Measurements from ENCODE around the gene IFT122. TPM values are rescaled to one million over a fixed set of nuclear protein-coding genes. Genes with fewer than 3 reads are reported as not detected.

IFT122 gene
- polyA plus RNA-seq, 3 donors, result 39.1 to 61.1 (median 46.7) TPM

DNA sequence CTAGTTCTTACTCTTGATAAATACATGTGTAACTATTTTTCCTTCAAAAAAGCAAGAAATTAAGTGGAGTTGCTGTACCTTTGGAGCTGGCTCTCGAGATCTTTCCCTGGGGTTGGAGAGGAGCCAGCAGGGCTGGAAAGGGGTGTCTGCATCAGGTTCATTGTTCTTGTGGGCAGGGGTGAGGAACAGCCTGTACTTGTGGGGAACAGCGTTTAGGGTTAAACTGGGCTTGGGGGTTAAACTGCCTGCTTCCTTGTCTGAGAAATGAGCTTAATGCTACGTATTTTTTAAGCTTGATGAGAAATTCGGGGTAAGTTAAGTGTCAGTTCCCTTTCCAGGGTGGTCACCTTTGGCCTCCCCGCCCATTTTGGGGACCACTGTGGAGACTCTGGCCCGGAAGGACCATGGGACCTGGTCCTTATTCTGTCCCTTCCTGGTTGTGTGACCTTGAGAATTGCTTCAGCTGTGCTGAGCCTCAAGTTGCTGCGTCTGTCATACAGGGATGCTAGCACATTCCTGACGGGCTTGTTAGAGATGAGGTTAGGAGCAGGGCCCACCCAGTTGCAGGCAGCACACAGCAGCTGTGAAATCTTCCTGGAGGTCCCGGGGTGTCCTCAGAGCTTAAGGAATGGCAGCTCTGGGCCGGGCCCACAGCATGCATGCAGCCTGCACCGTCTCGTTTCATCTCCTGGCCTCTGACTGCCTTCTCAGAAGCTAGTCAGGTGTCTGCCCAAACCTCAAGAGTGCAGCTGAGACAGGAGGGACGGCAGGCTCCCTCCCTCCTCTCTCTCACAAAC is 114.5 kb downstream of the IFT122 start:
- no peak for DNase-seq (ENCODE audit: low read depth in 3 of 3, low spot score in 2 of 3)

DNA sequence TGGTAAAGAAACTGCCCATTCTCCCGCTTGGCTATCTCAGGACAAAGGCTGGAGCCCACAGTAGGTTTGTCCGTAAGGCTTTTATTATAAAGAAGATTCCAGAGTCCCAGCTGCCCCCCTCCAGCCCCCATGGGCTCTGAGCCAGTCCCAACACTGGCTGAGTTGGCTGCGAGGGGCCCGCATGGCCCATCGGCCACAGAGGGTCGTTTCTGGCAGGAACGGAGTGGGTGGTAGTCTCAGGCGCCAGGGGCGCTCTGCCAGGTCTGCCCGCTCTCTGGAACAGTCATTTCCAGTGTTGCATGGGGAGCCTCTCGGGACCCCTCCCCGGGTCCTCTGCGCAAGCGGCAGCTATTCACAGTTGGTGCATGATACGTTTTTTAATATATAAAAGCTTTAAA is 115.1 kb downstream of the IFT122 start:
- no peak for DNase-seq (ENCODE audit: low read depth in 3 of 3, low spot score in 2 of 3)

DNA sequence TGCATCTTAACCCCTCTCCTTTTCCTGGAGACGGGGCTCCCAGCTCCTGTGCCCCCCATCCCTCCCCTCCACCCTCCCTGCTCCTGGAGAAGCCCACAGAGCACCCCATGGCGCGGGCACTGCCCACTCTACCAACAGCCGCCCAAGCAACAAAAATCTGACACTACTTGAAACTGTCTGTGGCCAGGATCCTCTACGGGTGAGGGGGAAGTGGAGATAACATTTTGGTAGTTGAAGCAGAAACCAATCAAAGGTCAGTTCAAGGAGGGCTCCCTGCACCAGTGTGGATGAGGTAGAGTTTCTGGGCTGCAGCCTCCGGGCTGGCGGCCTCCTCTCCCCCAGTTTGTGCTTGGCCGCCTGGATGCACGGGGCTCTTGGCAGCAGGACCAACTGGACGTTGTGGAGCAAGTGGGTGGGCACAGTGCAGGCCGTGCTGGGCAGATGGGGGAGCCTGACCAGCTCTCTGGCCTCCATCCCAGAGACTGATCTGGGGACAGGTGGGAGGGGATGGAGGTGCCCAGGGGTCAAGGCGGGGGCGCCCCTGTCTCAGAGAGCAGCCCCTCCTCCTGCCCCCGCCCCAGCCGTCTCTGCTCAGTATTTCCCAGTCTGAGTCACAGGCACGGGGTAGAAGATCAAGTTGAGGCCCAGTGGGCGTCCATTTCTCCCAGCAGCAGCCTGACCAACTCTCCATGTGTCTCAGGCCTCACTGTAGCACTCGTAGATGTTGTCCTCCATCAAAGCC is 115.8 kb downstream of the IFT122 start:
- no peak for DNase-seq (ENCODE audit: low read depth in 3 of 3, low spot score in 2 of 3)

DNA sequence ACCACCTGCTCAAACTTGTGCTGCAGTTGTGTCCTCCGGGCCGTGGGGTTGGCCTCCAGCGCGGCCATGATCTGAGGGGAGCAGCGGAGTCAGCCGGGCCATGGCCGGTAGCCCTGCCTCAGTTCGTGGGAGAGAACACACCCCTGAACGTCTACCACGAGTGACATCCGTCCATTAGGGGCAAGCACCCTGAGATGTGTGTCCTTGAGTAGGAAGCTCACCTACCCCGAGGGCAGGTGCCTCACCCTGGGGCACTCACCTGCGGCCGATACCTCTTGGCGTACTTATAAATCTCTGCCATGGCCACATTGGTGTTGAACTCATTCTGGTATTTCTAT is 116.3 kb downstream of the IFT122 start:
- DNase-seq (ENCODE audit: low read depth in 3 of 3, low spot score in 2 of 3), result no peak

DNA sequence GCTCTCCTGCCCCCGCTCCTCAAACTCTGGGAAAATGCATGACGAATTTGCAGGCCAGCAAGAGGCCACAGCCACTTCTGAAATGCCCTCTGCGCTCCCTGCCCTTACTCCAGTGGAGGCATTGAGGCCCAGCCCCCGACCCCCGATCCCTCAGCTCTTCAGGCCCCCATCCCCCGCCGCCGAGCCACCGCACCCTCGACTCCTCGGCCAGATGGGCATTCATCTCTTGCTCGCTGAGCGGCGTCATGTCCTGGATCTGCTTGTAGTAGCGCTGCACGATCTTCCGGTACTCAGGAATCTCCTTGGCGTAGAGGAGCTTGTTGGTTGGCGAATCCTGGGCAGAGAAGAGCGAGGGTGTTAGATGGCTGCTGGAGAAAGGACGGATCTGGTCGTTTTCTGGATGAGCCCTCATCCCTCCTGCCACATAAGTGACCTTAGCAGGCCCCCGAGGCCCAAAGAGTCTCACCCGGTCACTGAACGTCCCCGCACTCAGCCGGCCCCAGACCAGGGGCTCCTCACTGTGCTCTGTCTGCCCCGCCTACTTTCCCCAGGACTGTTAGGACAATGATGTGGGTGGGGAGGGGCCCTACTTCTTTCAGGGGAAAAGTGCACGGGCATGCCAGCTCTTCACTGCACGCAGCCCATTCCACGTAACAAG is 117.0 kb downstream of the IFT122 start:
- no peak for DNase-seq (ENCODE audit: low read depth in 3 of 3, low spot score in 2 of 3)

DNA sequence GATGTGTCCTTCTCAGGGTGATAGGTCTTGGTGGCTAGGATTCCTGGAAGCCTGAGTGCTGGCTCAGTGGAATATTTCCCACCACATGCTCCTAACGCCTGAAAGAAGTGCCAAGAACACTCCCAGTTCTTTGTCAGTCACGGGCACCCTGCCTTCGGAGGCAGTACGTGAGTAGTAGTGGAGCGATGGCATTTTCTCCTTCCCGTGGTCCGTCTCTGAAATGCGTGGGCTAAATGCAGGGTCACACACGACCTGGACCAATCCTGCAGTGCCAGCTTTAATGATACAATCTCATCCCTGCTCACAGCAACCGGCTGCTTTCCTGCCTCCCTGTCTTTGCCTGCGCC is 117.5 kb downstream of the IFT122 start:
- DNase-seq (ENCODE audit: low read depth in 3 of 3, low spot score in 2 of 3), result no peak

DNA sequence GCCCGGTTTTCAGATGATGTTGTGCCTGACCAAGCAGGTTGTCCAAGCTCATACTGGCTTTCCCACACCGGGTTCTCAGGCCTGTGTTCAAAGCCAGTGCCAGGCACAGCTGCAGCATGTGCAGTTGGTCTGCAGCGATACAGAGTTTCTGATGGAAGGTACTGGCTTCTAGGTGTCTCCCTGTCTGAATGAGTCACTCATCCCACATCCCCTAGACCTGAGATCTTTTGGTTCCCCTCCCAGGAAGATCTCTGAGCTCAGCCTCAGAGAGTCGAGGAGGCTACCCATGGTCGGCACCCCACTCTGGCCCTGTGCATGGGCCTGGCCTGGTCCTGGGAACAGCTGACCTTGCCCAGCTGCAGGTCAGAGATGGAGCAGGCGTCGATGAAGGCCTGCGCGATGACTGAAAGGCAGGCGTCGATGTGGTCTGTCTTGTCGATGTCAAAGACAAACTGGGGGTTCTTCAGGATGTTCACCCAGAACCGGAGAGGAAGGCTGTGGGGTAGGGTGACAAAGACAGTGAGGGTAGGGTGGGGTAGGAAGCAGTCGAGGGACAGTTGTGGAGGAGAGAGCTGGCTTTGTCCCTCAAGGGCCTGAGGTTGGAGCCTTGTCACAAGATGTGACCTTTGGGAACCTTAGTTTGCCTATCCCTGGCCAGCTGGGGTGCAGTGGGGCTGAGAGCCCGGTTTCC is 118.2 kb downstream of the IFT122 start:
- DNase-seq (ENCODE audit: low read depth in 3 of 3, low spot score in 2 of 3), result no peak

DNA sequence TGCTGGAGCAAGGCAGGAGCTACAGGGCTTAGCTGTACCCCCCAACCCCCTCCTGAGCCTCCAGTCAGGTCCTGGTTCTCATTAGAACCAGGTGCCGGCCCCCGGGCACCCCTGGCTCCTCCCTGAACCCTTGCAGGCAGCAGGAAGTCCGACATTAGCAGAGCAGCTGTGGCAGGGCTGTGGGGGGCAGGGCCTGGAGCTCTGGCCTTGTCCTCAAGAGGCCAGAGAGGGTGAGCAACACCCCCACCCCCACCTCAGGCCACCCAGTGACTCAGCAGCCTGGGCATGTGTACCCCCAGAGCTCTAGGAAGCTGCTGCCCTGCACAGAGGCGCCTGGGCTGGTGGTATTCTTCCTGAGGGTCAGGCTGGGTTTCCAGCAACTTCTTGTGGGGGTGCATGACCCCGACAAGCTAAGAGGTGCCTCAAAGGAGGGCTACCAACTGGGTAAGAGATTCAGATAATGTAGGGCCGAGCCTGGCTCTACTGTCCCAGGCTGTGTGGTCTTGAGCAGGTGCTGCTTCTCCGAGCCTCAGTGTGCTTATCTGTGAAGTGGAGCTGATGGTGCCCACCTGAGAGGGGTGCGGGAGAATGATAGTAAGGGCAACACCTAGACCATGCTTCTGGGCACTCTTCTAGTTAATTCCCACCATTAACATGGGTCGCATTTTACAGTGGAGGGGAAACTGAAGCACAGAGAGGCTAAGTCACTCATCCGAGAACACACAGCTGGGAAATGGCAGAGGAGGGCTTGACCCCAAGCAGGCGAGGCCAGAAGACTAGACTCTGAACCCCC is 118.9 kb downstream of the IFT122 start:
- DNase-seq (ENCODE audit: low read depth in 3 of 3, low spot score in 2 of 3), result no peak

DNA sequence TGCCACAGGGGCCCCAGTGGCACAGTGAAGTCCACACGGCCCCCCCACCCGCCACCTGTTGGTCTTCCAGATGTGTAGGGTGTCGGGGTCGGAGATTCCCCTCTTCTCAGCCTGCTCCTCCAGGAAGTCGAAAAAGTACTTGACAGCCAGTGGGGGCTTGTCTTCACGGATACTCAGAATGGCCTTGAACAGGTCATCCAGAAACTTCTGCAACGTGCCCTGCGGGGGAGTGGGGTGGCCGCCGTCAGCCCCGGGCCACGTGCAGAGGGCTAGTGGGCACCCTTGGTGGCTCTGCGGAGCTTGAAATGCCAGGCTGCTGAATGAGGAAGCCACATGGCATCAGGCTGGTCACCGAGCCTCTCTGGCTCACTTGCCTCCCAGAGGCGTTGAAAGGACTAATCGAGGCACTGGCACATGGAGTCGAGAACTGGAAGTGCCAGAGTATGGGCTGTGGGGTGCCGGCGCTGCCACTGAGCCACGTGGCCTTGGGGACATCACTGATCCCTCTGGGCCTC is 119.6 kb downstream of the IFT122 start:
- no peak for DNase-seq (ENCODE audit: low read depth in 3 of 3, low spot score in 2 of 3)

DNA sequence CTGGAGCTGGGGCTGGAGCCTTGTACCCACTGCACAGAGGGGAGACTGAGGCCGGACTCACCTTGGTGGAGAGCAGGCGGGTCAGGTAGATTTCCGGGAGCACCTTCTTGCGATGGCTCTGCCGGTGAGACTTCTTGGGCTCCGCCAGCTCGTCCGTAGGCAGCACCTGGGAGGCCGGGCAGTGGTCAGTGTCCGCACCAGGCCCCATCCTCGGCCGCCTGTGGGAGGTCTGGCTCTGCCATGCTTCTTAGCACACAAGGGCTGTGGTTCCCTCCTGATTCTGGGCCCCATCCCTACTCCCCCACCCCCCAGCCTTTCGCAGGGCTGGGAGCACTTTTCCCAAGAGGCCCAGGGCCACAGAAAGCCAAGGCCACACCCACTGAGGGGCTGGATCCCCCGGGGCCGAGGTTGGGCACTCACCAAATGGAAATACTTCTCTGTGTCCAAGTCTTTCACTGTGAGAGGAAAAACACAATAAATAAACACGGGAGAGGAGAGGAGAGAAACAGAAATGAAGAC is 120.3 kb downstream of the IFT122 start:
- no peak for DNase-seq (ENCODE audit: low read depth in 3 of 3, low spot score in 2 of 3)

DNA sequence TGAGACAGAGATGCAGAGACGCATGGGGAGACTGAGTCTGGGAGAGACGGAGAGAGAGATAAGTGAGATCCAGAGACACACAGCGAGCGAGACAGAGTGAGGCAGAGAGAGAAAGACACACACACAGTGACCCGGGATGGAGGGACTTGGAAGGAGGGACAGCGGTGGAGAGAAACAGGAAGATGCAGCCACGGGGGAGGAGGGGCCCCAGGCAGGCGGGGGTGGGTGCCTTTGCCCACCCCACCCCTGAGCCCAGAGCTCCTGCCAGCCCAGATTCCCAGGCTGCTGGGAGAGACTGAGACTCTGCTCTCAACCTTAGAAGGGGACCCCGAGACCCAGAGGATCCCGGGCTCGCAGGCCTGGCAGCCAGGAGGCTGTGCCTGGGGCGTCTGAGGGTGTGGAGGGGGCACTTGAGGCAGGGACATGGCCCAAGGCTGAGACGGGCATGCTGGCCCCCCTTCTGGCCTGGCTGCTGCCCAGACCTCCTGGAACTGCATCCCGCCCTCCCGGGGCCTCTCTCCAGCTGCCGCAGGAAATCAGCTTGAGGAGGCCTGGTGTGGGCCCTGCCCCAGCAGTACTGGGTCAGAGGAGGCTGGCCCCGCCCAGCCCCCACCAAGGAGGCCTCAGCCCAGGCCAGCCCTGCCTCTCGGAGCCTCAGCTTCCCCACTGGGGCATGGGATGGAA is 121.0 kb downstream of the IFT122 start:
- DNase-seq (ENCODE audit: low read depth in 3 of 3, low spot score in 2 of 3), result peak in 2 of 3 donors; percentile 23 to 32

DNA sequence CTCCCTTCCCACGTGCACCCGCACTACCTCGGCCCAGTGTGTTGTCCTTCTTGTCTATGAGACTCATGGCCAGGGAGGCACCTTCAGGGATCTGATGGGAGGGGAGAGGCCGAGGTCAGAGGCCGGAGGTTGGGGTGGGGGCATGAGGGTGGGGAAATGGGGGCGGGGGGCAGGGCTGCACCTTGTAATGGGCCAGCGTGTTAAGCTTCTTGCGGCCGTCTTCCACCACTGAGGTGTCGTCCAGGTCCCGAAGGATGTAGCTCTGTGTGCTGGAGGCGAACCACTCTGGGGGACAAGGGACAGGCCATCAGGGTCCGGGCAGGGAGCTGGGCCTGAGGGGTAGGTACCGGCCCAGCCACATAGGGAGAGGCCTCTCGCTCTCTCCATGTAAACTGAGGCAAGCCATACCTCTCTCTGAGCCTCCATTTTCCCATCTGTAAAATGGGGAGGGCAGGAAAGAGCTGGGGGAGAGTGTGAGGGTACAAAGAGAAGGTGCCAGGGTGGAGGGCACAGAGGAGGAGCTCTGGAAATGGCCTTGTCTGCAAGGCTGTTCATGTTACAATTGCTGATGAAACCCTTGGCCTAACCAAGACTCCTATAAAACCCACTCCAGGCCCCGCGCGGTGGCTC is 121.7 kb downstream of the IFT122 start:
- DNase-seq (ENCODE audit: low read depth in 3 of 3, low spot score in 2 of 3), result no peak

DNA sequence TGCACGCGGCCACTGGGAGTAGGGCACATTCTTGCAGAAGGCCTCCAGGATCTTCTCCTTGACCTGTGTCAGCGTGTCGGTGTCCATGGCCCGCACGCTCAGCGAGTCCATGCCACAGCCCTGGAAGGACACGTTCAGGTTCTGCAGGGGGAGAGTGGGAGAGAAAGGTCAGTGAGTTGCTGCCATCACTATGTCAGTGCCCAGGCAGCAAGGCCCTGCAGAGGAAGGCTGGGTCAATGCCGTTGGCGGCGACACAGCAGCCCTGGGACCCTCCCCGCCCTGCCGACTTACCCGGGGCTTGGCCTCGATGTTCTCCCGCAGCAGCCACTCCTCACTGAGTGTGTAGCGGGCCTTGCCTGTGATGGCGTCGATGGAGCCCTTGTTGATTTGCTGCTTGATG is 122.8 kb downstream of the IFT122 start:
- DNase-seq (ENCODE audit: low read depth in 3 of 3, low spot score in 2 of 3), result no peak

DNA sequence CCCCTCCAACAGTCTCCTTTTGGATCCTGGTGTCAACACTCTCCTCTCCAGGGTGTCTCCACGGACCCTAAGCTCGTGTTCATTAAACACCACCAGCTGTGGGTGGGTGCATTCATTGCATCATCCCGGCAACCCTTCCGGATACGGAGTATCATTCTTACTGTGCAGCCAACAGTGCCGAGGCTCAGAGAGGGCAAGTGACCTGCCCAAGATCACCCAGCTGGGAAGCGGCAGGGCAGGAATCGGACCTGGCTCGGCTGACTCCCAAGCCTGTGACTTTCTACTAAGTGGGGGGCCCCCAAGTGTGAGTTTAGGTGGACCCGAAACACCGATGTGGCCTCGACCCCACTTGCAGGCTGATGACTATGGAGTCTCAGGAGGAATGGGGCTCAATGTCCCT is 123.3 kb downstream of the IFT122 start:
- DNase-seq (ENCODE audit: low read depth in 3 of 3, low spot score in 2 of 3), result no peak

DNA sequence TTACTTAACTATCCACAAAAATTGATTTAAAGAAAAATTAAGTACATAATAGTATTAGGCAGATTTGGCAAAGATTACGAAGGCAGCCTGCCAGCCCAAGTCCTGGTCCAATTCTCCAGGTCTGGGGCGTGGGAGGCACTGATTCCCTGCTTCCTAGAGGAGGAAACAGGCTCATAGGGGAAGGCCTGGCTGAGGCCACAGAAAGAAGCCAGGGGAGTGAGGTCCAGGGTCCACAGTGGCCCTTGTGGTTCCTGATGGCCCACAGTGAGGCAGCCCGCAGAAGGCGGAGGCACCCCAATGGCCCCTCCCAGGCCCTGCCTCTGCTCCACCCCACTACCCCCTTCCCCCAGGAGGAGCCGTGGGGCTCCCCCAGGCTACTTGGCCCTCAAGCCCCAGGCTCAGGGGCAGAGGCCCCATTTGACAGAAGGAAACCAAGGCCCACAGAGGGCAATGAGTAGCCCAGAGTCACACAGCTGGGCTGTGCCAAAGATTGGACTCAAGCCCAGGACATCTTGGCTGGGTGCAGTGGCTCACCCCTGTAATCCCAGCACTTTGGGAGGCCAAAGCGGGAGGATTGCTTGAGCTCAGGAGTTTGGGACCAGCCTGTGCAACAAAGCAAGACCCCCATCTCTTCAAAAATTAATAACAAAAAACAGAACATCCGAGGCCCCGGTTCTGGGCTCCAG is 124.0 kb downstream of the IFT122 start:
- no peak for DNase-seq (ENCODE audit: low read depth in 3 of 3, low spot score in 2 of 3)

DNA sequence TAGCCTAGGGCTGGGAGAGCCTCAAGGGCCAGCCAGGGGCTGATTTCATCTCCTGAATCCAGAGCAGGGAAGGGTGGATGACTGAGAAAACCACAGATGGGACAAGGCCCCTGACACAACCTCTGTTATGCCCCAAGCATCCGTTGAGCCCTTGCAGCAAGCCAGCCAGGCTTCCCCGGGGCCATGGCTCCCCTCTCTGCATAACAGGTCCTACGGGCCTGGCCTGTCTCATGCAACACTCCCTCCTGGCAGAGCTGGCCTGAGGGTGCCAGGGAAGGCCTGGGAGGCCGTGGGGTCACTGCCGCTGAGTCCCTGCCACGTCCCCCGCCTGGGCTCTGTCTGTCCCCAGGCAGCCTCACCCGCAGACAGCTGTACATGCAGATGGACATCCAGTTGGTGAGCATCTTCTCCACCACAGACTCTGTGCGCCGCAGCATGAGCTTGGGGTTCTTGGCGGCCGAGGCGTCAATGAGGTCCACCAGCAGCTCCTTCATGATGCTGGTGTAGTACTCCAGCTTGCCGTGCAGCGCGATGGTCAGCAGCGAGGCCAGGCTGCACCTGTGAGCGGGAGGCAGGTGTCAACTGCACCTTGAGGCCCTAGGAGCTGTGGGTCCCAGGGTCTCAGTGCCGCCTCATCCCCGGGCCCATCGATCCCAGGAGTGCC is 125.1 kb downstream of the IFT122 start:
- DNase-seq (ENCODE audit: low read depth in 3 of 3, low spot score in 2 of 3), result no peak

DNA sequence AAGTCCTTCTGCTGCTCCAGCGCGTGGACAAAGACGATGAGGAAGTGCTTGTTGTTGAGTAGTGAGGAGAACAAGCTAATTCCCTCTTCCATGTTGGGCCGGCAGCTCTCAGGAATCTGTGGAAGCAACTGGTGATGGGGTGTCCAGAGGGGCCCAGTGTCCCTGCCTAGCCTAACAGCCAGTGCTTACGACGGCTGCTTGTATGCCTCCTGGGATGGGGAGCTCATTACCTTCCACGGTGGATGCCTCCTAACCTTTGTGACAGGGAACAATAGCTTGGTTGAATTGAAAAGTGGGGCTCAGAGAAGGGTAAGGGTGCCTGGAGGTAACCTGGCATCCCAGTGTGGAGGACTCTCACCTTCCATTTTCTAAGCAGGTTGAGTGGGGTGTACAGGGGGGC is 125.9 kb downstream of the IFT122 start:
- DNase-seq (ENCODE audit: low read depth in 3 of 3, low spot score in 2 of 3), result no peak

DNA sequence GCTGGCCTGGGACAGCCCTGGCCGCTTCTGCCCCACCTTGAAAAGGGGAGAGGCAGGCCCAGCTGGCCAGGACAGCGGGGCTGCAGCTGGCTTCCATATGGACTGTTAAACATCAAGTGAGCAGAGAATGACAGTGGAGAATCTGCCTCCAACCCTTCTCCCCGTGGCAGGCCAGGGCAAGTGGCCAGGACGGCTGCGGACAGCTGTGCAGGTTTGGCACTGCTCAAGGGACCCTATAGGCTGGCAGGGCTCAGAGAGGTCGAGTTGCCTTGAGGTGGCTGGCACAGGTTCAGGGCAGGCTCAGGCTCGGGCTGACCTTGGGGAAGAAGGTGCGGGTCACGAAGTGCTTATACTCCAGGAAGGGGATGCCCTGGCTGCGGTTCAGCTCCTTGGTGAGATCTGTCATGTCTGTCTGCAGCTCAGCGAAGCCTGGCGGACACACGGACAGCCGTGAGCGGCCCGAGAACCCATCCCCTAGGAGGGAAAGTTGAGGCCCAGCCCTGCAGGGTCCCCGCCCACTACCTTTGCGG is 127.2 kb downstream of the IFT122 start:
- DNase-seq (ENCODE audit: low read depth in 3 of 3, low spot score in 2 of 3), result no peak

Measured in right renal cortex interstitium (tissue), 3 donors.